SJSA1 (cell line): ENCODE measurements around the gene TRPM1. TPM values are rescaled to one million over a fixed set of nuclear protein-coding genes. Genes with fewer than 3 reads are reported as not detected.

Source experiments
- DNase-seq, 2 experiments: peaks; one replicate each; pipeline ENCODE4 v3.0.0-alpha.2; 2015 to 2020; ENCODE audit warnings: low spot score in 2 of 2, low read depth in 1 of 2
- H3K27ac ChIP-seq: fragments of 250-450 bp; sonication (Bioruptor Pico); 2 replicates; pipeline ENCODE4 v1.5.1; 2020; ENCODE audit warnings: mild to moderate bottlenecking, moderate library complexity
- H3K27me3 ChIP-seq: fragments of 250-450 bp; sonication (Bioruptor Pico); replicated peaks from 2 replicates; pipeline ENCODE4 v1.5.1; 2020; ENCODE audit warnings: mild to moderate bottlenecking, moderate library complexity
- H3K36me3 ChIP-seq: fragments of 250-450 bp; sonication (Bioruptor Pico); 2 replicates; pipeline ENCODE4 v1.5.1; 2020; ENCODE audit warnings: mild to moderate bottlenecking
- H3K4me1 ChIP-seq: fragments of 250-450 bp; sonication (Bioruptor Pico); replicated peaks from 2 replicates; pipeline ENCODE4 v1.6.1; 2021; ENCODE audit warnings: mild to moderate bottlenecking
- H3K4me3 ChIP-seq: fragments of 250-450 bp; sonication (Bioruptor Pico); 2 replicates; pipeline ENCODE4 v1.5.1; 2020; ENCODE audit warnings: mild to moderate bottlenecking
- H3K9me3 ChIP-seq: fragments of 250-450 bp; sonication (Bioruptor Pico); replicated peaks from 2 replicates; pipeline ENCODE4 v1.5.1; 2020; ENCODE audit warnings: mild to moderate bottlenecking
- total RNA-seq: library from RNA; depleted of rRNA; stranded (reverse); fragments of >200 nt; shearing (Covaris generic); gene quantifications from 2 replicates; pipeline ENCODE4 v1.2.3, GENCODE V29; 2014

The TRPM1 gene
- total RNA-seq, 1 experiment from 2014 or later = 0.08 TPM

DNA sequence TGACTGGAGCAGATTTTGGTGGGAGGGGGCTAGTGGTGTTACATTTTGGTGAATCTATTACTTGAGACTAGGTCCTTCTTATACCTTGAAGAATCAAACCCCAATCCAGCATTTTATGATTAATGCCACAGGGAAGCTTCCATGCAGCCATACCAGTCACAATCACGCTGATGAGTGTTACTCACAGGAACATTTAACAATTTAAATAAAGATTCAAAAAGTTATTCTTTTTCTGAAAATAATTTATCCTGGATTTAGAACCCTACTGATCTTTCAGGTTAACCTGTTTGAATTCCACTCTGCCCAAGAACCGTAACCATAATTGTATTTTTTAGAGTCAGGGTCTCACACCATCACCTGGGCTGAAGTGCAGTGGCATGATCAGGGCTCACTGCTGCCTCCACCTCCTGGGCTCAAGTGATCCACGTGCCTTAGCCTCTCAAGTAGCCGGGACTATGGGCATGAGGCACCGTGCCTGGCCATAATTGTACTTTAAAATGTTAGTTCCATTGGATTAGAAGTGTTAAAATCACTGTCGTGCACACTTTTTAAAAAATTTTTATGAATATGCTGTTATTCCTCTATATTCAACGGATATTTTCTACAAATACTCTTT, 109.2 kb downstream of the TRPM1 start:
- H3K4me3 ChIP-seq = peak overlapping the region; percentile 100
- no peaks in the 10 kb centered on the region for H3K27me3 ChIP-seq
- H3K4me1 ChIP-seq = peaks cover 13% of the 10 kb centered on the region
- peaks cover 21% of the 10 kb centered on the region for H3K36me3 ChIP-seq
- no peak for DNase-seq
- H3K27ac ChIP-seq = peak overlapping the region; percentile 97
- H3K9me3 ChIP-seq = peaks cover 9% of the 10 kb centered on the region

DNA sequence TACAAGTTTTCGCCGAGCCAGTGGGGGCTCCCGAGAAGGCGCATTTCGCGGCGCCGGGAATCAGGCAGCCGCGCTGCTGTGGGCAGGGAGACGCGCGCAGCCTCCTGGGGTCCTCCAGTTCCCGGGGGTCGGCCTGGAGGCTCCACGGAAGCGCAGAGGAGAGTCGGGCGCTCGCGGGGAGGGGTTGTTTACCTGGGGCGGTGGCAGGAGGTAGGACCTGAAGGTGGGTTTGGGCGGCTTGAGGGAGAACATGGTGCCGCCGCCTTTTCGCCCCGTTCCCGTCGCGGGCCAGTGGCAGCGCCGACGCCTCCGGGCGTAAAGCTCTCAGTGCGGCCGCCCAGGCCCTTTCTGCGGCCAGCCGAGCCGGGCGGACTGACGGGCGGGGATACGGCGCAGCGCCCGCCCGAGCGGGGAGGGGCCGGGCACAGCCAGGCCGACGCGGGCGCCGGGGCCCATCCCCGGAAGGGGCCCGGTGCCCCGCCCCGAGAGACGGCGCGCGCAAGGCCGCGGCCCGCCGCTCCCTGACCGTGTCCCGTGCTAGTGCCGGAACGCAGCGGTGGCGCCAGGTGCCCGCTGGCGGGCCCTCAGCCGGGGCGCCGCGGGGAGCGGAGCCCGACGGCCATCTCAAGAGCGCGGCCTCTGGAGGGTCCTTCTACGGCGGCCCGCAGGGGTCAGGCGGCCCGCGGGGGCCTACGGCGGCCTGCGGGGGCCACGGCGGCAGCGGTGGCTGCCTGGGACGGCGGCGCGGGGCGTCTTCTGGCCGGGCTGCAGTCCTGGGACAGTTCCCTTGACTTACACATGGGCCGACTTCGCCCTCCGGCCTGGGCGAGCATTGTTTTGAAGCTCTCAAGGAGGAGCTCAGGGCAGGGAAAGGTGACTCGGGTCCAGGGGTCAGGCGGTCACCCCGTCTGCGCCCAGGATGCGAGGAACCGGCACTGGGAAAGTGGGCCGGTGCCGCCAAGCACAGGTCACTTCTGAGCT, 110.0 kb downstream of the TRPM1 start, which contains the start of gene MTMR10:
Gene MTMR10 (minus strand): TSS at position 374 of the 981 bp plus-strand sequence. CDS start 122 bp downstream, at position 252.
- peak within 1 kb of the TSS; percentile 97 for H3K27ac ChIP-seq
- peak; percentile 71 to 77 for DNase-seq
- peaks cover 9% of the 10 kb centered on the region for H3K9me3 ChIP-seq
- peaks cover 13% of the 10 kb centered on the region for H3K4me1 ChIP-seq
- peaks cover 25% of the 10 kb centered on the region for H3K36me3 ChIP-seq
- no peaks in the 10 kb centered on the region for H3K27me3 ChIP-seq
- H3K4me3 ChIP-seq = peak within 1 kb of the TSS; percentile 100

DNA sequence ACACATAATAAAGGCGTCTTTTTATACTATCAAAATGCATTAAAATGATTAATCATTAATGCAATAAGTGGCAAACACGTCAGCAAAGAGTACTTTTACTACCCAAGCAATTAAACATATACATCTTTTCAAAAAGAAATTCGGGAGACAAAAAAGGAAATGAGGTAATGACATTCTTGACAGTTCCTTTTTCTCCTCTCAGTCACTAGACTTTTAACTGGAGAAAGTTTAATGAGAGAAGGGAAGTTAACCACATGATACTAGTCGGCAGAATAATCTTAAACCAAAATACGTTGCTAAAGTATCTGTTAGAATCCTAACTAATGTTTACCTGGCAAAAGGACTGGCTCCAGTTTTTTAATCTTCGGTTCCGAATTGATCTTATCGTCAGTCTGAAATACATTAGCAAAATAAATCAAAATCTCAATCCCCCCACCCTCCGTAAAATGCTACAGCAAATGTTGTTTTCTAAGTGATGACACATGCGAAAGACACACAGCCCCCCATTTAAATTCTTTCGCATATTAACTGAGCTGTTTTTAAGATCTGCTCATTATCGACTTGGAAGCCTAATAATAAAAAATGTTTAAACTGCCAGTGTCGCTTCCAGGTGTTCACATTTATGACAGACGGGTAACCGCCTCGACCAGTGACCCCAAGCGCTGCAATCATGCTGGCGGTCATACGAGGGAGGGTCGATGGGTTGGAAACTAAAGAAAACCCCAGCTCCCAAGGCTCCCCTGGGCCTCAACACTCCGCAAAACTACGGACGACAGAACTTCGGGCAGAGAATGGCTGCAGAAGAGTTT, 110.9 kb downstream of the TRPM1 start:
- no peak for DNase-seq

DNA sequence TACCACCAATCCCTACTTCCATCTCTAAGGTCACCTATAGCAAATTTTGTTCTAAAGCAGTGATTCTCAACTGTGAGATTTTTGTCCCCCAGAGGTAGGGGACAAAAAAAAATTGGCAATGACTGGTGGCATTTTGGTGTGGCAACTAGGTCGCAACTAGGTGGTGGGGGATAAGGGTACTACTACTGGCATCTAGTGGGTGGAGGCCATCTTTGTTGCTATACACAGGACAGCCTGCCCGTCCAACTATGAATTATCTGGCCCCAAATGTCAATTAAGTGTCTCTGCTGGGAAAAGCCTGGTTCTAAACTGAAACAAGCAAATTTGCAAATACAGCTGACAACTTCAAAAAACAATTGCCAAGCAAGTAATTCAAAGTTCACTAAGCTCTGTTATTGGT, 111.5 kb downstream of the TRPM1 start:
- no peaks in the 10 kb centered on the region for H3K27me3 ChIP-seq
- no peak for DNase-seq
- no peak overlapping the region for H3K27ac ChIP-seq
- peaks cover 22% of the 10 kb centered on the region for H3K4me1 ChIP-seq
- H3K36me3 ChIP-seq = peaks cover 38% of the 10 kb centered on the region
- peak overlapping the region; percentile 100 for H3K4me3 ChIP-seq
- H3K9me3 ChIP-seq = peaks cover 9% of the 10 kb centered on the region

More for the DNA sequence above, 110.9 kb downstream of the TRPM1 start:
- Histone ChIP-seq H3K9me3 (peaks cover 9% of the 10 kb centered on the region), H3K27ac (peak overlapping the region; percentile 97), H3K4me1 (peaks cover 16% of the 10 kb centered on the region), H3K4me3 (peak overlapping the region; percentile 100), H3K36me3 (peaks cover 32% of the 10 kb centered on the region), H3K27me3 (no peaks in the 10 kb centered on the region)

DNA sequence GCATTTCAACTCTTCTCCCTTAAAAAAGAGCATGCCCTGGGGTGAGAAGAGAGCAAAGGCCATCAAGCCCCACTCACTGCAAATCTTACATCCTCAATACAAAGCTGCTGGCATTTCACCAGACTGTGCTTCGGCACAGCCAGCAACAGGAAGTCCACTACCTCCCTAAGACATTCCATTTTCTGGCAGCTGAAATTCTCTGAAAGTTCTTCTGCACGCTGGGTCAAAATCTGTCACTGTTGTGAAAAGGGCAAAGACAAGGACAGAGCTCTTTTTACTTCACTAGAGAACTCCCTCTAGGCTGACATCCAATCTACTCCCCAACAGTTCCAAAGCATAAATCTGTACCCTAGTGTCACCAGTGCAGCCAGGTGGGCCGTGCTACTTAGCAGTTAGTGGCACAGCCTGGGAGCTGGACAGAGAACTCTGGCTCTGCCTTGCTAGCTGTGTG, 116.4 kb downstream of the TRPM1 start:
- H3K27ac ChIP-seq = no peak overlapping the region
- no peak overlapping the region for H3K4me3 ChIP-seq
- peaks cover 55% of the 10 kb centered on the region for H3K36me3 ChIP-seq
- H3K9me3 ChIP-seq = no peaks in the 10 kb centered on the region
- peak in 1 of 2 experiments; percentile 30 for DNase-seq
- no peaks in the 10 kb centered on the region for H3K27me3 ChIP-seq
- peaks cover 27% of the 10 kb centered on the region for H3K4me1 ChIP-seq

DNA sequence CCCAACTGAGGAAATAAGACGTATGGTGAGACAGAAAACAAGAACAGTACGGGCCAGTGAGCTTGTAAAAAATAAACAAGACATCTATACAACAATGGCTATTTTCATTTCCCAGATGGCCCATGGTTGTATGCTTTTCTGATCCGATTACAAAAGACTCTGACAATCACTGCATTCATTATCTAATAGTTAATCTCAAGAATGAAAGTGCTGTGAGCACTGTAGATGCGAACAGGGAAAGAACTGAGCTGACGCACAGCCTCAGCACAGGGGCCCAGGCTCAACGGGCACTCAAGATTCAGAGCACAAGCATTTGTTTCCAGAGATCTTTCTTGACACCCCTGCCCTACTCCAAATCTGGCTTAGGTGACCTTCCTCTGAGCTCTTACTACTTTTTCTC, 117.0 kb downstream of the TRPM1 start:
- peaks cover 53% of the 10 kb centered on the region for H3K36me3 ChIP-seq
- H3K4me1 ChIP-seq = peaks cover 23% of the 10 kb centered on the region
- peak in 1 of 2 experiments; percentile 39 for DNase-seq
- no peak overlapping the region for H3K27ac ChIP-seq
- H3K4me3 ChIP-seq = no peak overlapping the region
- no peaks in the 10 kb centered on the region for H3K9me3 ChIP-seq
- H3K27me3 ChIP-seq = no peaks in the 10 kb centered on the region

DNA sequence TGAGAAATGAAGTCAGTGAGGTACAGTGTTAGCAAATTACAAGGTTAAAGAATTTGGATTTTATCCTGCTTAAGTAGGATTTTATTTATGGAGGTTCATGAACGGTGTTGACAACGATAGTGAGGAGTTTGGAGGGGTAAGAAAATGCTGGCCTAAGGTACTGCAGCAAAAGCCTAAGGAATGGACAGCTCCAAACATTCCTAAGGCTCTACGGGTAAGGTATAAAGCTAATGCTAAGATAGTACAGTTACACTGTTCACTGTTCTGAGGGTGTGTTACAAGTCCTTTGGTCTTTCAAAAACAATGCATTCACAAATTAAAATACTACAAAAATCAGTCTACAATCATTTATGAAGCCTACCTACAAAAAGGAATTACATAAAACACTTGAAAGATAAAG, 117.4 kb downstream of the TRPM1 start:
- no peak for DNase-seq
- no peak overlapping the region for H3K4me3 ChIP-seq
- peaks cover 23% of the 10 kb centered on the region for H3K4me1 ChIP-seq
- H3K9me3 ChIP-seq = no peaks in the 10 kb centered on the region
- H3K36me3 ChIP-seq = peaks cover 53% of the 10 kb centered on the region
- no peaks in the 10 kb centered on the region for H3K27me3 ChIP-seq
- H3K27ac ChIP-seq = no peak overlapping the region

DNA sequence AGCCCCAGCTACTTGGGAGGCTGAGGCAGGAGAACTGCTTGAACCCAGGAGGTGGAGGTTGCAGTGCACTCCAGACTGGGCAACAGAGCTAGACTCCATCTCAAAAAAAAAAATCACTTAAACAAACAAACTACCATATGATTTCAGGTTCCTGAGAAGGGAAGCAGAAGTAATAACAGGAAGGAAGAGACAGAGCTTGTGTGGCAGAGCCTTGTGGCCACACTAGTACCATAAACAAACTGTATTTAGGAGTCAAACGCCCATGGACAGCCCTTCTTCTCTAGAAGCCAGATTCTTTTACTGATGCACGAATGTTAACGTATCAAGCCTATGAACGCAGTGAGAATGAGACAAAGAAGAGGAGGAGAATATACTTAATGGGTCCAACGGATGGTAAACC, 122.1 kb downstream of the TRPM1 start:
- no peak overlapping the region for H3K4me3 ChIP-seq
- peaks cover 40% of the 10 kb centered on the region for H3K36me3 ChIP-seq
- H3K27ac ChIP-seq = no peak overlapping the region
- peaks cover 8% of the 10 kb centered on the region for H3K4me1 ChIP-seq
- no peak for DNase-seq
- H3K27me3 ChIP-seq = no peaks in the 10 kb centered on the region
- no peaks in the 10 kb centered on the region for H3K9me3 ChIP-seq

DNA sequence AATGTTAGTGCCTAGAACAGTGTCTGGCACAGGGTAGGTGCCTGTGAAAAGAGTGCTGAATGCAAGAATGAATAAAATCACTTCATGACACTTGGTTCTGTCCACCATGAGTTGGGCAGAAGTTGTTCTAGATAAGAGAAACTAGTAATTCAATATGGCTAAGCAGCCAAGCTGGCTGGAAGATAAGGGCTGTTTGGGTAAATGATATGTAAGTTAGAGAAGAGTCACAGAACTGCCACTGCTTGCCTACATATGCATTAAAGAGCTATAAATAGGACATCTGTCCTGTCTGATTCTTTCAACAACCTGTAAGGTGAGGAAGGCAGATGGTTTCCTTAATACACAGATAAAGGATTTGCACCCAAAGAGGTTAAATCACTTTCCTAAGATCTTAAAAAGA, 123.2 kb downstream of the TRPM1 start:
- no peak overlapping the region for H3K4me3 ChIP-seq
- no peak for DNase-seq
- no peaks in the 10 kb centered on the region for H3K9me3 ChIP-seq
- H3K27me3 ChIP-seq = no peaks in the 10 kb centered on the region
- H3K4me1 ChIP-seq = no peaks in the 10 kb centered on the region
- H3K36me3 ChIP-seq = peaks cover 40% of the 10 kb centered on the region
- H3K27ac ChIP-seq = no peak overlapping the region

DNA sequence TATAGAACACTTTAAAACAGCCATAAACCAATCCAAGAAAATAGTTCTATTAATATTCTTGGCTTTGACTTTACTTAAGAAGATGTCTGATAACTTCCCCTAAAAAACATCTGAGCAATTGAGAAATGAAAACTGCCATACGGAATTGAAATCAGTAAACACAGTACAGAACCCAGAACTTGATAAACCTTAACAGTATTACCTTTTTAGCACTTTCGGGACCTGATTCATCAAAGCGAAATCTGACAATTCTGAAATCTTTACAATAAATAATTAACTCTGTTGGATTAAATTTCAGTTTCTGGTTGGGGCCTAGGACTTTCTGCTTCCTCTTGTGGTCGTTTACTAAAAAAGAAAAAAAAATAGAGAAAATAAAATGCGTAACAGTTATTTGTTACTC, 127.4 kb downstream of the TRPM1 start:
- Histone ChIP-seq H3K27ac (no peak overlapping the region), H3K27me3 (no peaks in the 10 kb centered on the region), H3K4me3 (no peak overlapping the region), H3K9me3 (no peaks in the 10 kb centered on the region), H3K36me3 (peaks cover 52% of the 10 kb centered on the region), H3K4me1 (peaks cover 8% of the 10 kb centered on the region; the same call in 1 of the 2 replicates)
- DNase-seq = no peak

DNA sequence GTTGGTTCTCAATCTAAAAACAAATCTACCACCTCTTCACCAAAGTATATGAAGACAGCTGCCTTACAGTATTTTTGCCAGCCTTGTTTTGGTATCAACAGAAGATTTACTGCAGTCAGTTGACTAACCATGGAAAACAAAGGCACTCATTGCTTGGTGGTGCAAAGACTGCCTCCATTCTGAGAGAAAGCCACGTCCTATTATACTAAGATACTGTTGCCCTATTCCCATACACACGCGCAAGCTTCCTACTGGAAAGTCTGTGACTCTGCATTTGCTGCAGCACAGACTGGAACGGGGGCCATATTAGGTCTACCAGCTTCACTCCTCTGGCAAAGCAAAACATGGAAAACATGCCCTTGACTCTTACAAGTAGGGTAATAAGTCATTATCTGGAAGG, 128.1 kb downstream of the TRPM1 start:
- peaks cover 8% of the 10 kb centered on the region; the same call in 1 of the 2 replicates for H3K4me1 ChIP-seq
- H3K27me3 ChIP-seq = no peaks in the 10 kb centered on the region
- H3K27ac ChIP-seq = no peak overlapping the region
- H3K9me3 ChIP-seq = no peaks in the 10 kb centered on the region
- peaks cover 53% of the 10 kb centered on the region for H3K36me3 ChIP-seq
- DNase-seq = no peak
- no peak overlapping the region for H3K4me3 ChIP-seq

DNA sequence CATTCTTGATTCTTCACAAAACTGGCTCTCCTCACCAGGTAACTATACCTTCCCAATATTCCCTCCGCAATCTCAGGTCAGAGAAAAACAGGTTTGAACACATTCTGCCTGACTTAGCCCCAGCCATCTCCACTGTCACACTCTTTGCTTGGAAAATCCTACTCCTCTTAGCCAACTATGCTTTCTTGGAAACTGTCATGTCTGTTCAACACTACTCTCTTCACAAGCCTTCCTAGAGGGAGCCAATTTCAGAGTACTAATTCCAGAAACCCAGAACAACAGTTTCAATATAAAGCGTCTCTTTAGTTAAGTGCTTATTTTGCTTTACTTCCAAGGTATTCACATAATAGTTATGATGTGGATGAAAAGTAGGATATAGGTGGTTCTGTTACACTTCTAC, 131.8 kb downstream of the TRPM1 start:
- H3K4me3 ChIP-seq = no peak overlapping the region
- peaks cover 8% of the 10 kb centered on the region; the same call in 1 of the 2 replicates for H3K4me1 ChIP-seq
- DNase-seq = no peak
- no peaks in the 10 kb centered on the region for H3K27me3 ChIP-seq
- H3K9me3 ChIP-seq = no peaks in the 10 kb centered on the region
- no peak overlapping the region for H3K27ac ChIP-seq
- peaks cover 60% of the 10 kb centered on the region for H3K36me3 ChIP-seq

DNA sequence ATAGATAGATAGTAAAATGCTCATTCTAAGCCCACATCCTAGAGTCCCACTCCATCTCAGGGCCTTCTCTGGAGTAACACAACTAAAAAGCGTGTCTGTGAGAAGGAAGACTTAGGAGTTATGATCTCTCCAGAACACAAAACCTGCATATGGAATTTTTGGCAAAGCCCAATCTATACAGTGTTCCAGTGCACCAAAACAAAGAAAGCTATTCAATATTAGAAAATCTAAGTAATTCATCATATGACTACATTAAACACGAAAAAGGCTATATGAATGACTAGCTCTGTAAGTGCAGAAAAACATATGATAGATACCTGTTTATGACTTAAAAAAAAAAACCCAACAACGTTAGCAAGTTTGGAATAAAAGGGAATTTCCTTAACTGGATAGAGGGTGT, 137.8 kb downstream of the TRPM1 start:
- H3K4me3 ChIP-seq = no peak overlapping the region
- H3K36me3 ChIP-seq = peaks cover 47% of the 10 kb centered on the region
- no peak for DNase-seq
- no peaks in the 10 kb centered on the region for H3K9me3 ChIP-seq
- H3K27me3 ChIP-seq = no peaks in the 10 kb centered on the region
- H3K27ac ChIP-seq = no peak overlapping the region
- no peaks in the 10 kb centered on the region for H3K4me1 ChIP-seq
